Heart left ventricle (tissue), 16 donors: ENCODE measurements around the gene DEFB115. TPM values are rescaled to one million over a fixed set of nuclear protein-coding genes. Genes with fewer than 3 reads are reported as not detected.

Experiments used
- ATAC-seq, 4 donors: fragments of 200-7000 bp; cut with Tn5 transposase; one replicate each; pipeline ENCODE4 v1.9.1; 2020 to 2022; ENCODE audit warnings: moderate library complexity in 4 of 4, mild to moderate bottlenecking in 3 of 4, moderate number of reproducible peaks in 1 of 4
- DNase-seq, 5 donors: peaks; one replicate each; pipeline ENCODE4 v3.0.0-alpha.2; 2020
- H3K27ac ChIP-seq, 12 donors: fragments of 200-600 bp; sonication (generic) in 4 of 12; one replicate each; pipeline versions ENCODE4 v1.5.0 to v1.8.0; 2016 to 2022; ENCODE audit warnings: mild to moderate bottlenecking in 2 of 12
- H3K27me3 ChIP-seq, 9 donors: fragments of 200-600 bp; sonication (generic) in 2 of 9; one replicate each; pipeline versions ENCODE4 v1.5.1 to v1.8.0; 2016 to 2022; ENCODE audit warnings: mild to moderate bottlenecking in 3 of 9
- H3K36me3 ChIP-seq, 9 donors: fragments of 200-600 bp; sonication (generic) in 2 of 9; one replicate each; pipeline versions ENCODE4 v1.5.0 to v1.8.0; 2018 to 2022; ENCODE audit warnings: mild to moderate bottlenecking in 2 of 9
- H3K4me1 ChIP-seq, 12 donors: fragments of 200-600 bp; sonication (generic) in 4 of 12; one replicate each; pipeline versions ENCODE4 v1.5.0 to v1.8.0; 2016 to 2022; ENCODE audit warnings: mild to moderate bottlenecking in 3 of 12
- H3K4me3 ChIP-seq, 12 donors: fragments of 200-600 bp; sonication (generic) in 4 of 12; one replicate each; pipeline versions ENCODE4 v1.5.0 to v1.8.0; 2017 to 2022; ENCODE audit warnings: mild to moderate bottlenecking in 9 of 12, moderate library complexity in 4 of 12
- H3K9me3 ChIP-seq, 12 donors: fragments of 200-600 bp; sonication (generic) in 4 of 12; one replicate each; pipeline versions ENCODE4 v1.5.0 to v1.8.0; 2016 to 2022; ENCODE audit warnings: mild to moderate bottlenecking in 1 of 12
- CTCF ChIP-seq, 12 donors: fragments of 200-600 bp; sonication (generic) in 4 of 12; IDR thresholded peaks; one replicate each; pipeline versions ENCODE4 v1.5.0 to v1.8.0; 2018 to 2022; ENCODE audit warnings: antibody characterized with exemption in 12 of 12, mild to moderate bottlenecking in 5 of 12
- POLR2A ChIP-seq, 2 donors: fragments of 450-650 bp; IDR thresholded peaks; one replicate each; pipeline ENCODE4 v1.6.1; 2017; ENCODE audit warnings: antibody characterized with exemption in 2 of 2, mild to moderate bottlenecking in 2 of 2, moderate library complexity in 2 of 2
- WGBS, 4 donors: extraction: QIAGEN DNeasy Blood & Tissue Kit in 2 of 4; methylation state at CpG; one replicate each; pipeline versions ENCODE4 v1.1.5 to v1.1.7; 2013 to 2018; 5-methylcytosine and 5-hydroxymethylcytosine counted together
- intact Hi-C, 10 donors: fragments of 100-400 bp; cut with DNase I; formaldehyde crosslinking; loops; one replicate each; pipeline versions ENCODE4 v1.11.1 to v1.14.2; 2022
- polyA plus RNA-seq, 2 donors: library from polyadenylated mRNA; stranded (reverse); fragments of 200-250 nt; gene quantifications; one replicate each; pipeline ENCODE4 v1.2.3, GENCODE V29; 2013
- total RNA-seq, 9 donors: library from RNA; depleted of rRNA in 2 of 9; stranded (reverse); fragments of >200 nt in 2 of 9; fragmentation: NEBNext Ultra II Directional in 3 of 9; extraction: Animal tissue kit (Norgen Biotek cat#: 25700) in 3 of 9; gene quantifications; one replicate each; pipeline versions ENCODE4 v1.1.0 to v1.2.4, GENCODE V29; 2016 to 2023
- donor health status: ischemic (EF 13 %, LVEDD 7.1; RV severe dilation, severe dysfunction).
- donor health status: healthy with polysubstance abuse.
- donor health status: DM: no; HTN: yes; CAD: no.
- donor health status: DM: no; HTN: no; CAD: no.
- donor health status: ischemic (EF 25% LVEDD 6.9; RV normal size, moderate dysfunction).
- donor health status: ischemic (EF 25% LVEDD 5.7; RV mildly dilated, moderate dysfunction).
- donor health status: healthy.
- donor health status: DM: yes; HTN: yes; CAD: no.
- donor health status: ischemic (EF 35%, LVEDD 5.7; RV mildly dilated, moderate dysfunction).
- donor health status: nonischemic (EF 11% LVEDD 7.7; RV severe dilation, severe dysfunction).
- donor health status: DM: yes; HTN: yes; CAD: no.
- donor health status: PGD.
- donor health status: ischemic (EF 29% LVEDD 5.4; RV normal size, mild dysfunction).
- donor health status: nonischemic (EF 23%, LVEDD 6.1; RV moderate dilation, normal function).

Gene DEFB115
- total and polyA plus RNA-seq, 11 donors, result not detected

- no peak within 1 kb of the TSS for H3K27ac ChIP-seq
- H3K36me3 ChIP-seq, result no peaks in the 10 kb centered on the region
- ATAC-seq, result no peak
- no peaks in the 10 kb centered on the region for H3K4me1 ChIP-seq
- H3K9me3 ChIP-seq, result peaks cover 0 to 14% (median 0%) of the 10 kb centered on the region in 12 donors
- WGBS, 4 donors, result 41 to 49% (median 47%) methylated on average over 8 of the region's 8 CpGs
- no peak for DNase-seq
- no peak within 1 kb of the TSS for H3K4me3 ChIP-seq
- intact Hi-C loops, result no loop called here
- no peaks in the 10 kb centered on the region for H3K27me3 ChIP-seq
- no peak for TF ChIP-seq CTCF (IDR thresholded peaks at IDR 0.05)
- no peak for TF ChIP-seq POLR2A (IDR thresholded peaks at IDR 0.05)
Measured at GRCh38 chr20:31308535-31309162, 51.2 kb downstream of the DEFB115 start, which contains the start of gene DEFB116. DEFB116 (minus strand) TSS chr20:31308585; CDS start chr20:31308585, 0 bp downstream.

Other genes starting within 250 kb of the DEFB115 start
- not detected for gene DEFB116, start 50.9 kb downstream of the DEFB115 start, total RNA-seq
- not detected for gene DEFB116, start 50.9 kb downstream of the DEFB115 start, polyA plus RNA-seq
- gene DEFB118, start 110.9 kb downstream of the DEFB115 start, total RNA-seq, result not detected
- gene DEFB118, start 110.9 kb downstream of the DEFB115 start, polyA plus RNA-seq, result not detected
- gene DEFB119, start 132.9 kb downstream of the DEFB115 start, total RNA-seq, result not detected
- not detected for gene DEFB119, start 132.9 kb downstream of the DEFB115 start, polyA plus RNA-seq
- gene DEFB121, start 148.6 kb downstream of the DEFB115 start, total RNA-seq, result not detected
- not detected for gene DEFB121, start 148.6 kb downstream of the DEFB115 start, polyA plus RNA-seq
- gene DEFB123, start 183.0 kb downstream of the DEFB115 start, total RNA-seq, result not detected
- not detected for gene DEFB123, start 183.0 kb downstream of the DEFB115 start, polyA plus RNA-seq
- not detected for gene DEFB124, start 217.5 kb downstream of the DEFB115 start, total RNA-seq
- under 1 TPM in 1 of 2 donors, not detected in 1; 0.76 TPM for gene DEFB124, start 217.5 kb downstream of the DEFB115 start, polyA plus RNA-seq
- gene REM1, start 217.6 kb downstream of the DEFB115 start, total RNA-seq, result 1 to 10 TPM in 8 of 9 donors, under 1 TPM in 1; 0.44 to 5.3 (median 1.5) TPM
- gene REM1, start 217.6 kb downstream of the DEFB115 start, polyA plus RNA-seq, result 1 to 10 TPM; 2.6 to 3.2 TPM